Calu3 (cell line): ENCODE measurements around the gene CLDN14. TPM values are rescaled to one million over a fixed set of nuclear protein-coding genes. Genes with fewer than 3 reads are reported as not detected.

Experiments used
- BruUV-seq: library from RNA; stranded (reverse); fragments of 400-500 nt; replicated peaks from 2 replicates; lab custom pipeline; 2021; lab: Mats Ljungman, UMichigan
- CTCF ChIA-PET: fragments of 300-600 bp; sonication (Branson Sonifier 250); formaldehyde crosslinking; loops from one replicate; lab custom pipeline; 2022; ENCODE audit warnings: antibody characterized with exemption; lab: Charles Lee
- DNase-seq: peaks from one replicate; pipeline ENCODE4 v3.0.0; 2022
- H3K27ac Mint-ChIP-seq: one replicate; pipeline ENCODE4 v1.8.0; 2022; ENCODE audit warnings: mixed read lengths; ENCODE audit not compliant: unreplicated experiment
- H3K27me3 Mint-ChIP-seq: one replicate; pipeline ENCODE4 v1.8.0; 2022; ENCODE audit warnings: mixed read lengths; ENCODE audit not compliant: unreplicated experiment
- H3K36me3 Mint-ChIP-seq: one replicate; pipeline ENCODE4 v1.8.0; 2022; ENCODE audit warnings: mild to moderate bottlenecking, moderate library complexity, mixed read lengths; ENCODE audit not compliant: insufficient read depth, unreplicated experiment
- H3K4me1 Mint-ChIP-seq: one replicate; pipeline ENCODE4 v1.8.0; 2022; ENCODE audit warnings: mild to moderate bottlenecking, low read depth, mixed read lengths; ENCODE audit not compliant: unreplicated experiment
- H3K4me3 Mint-ChIP-seq: one replicate; pipeline ENCODE4 v1.8.0; 2022; ENCODE audit warnings: mild to moderate bottlenecking, low read depth, moderate library complexity, mixed read lengths; ENCODE audit not compliant: unreplicated experiment
- H3K9me3 Mint-ChIP-seq: one replicate; pipeline ENCODE4 v1.8.0; 2022; ENCODE audit warnings: low read depth, mixed read lengths; ENCODE audit not compliant: unreplicated experiment
- CTCF ChIP-seq: fragments of 200-600 bp; IDR thresholded peaks from one replicate; pipeline ENCODE4 v1.8.0; 2022; ENCODE audit warnings: antibody characterized with exemption; ENCODE audit not compliant: unreplicated experiment
- intact Hi-C: fragments of 100-400 bp; cut with micrococcal nuclease; formaldehyde crosslinking; loops from one replicate; pipeline ENCODE4 v1.10.0; 2022; ENCODE audit not compliant: unreplicated experiment
- total RNA-seq: library from RNA; stranded (reverse); gene quantifications from 2 replicates; pipeline ENCODE4 v1.2.3, GENCODE V29; 2022

Gene CLDN14
- total RNA-seq, 1 experiment from 2014 or later, result not detected

- intact Hi-C loops, result no loop called here
- CTCF ChIA-PET, result no interaction called here
- DNase-seq, result no peak
- no TSS peak for BruUV-seq
- Mint-ChIP-seq H3K4me1 (no peaks in the 10 kb centered on the region), H3K27ac (no peak overlapping the region), H3K9me3 (no peaks in the 10 kb centered on the region), H3K4me3 (no peak overlapping the region), H3K27me3 (no peaks in the 10 kb centered on the region), H3K36me3 (no peaks in the 10 kb centered on the region)
- no peak for TF ChIP-seq CTCF
Measured at GRCh38 chr21:36461277-36461917, 18.5 kb downstream of the CLDN14 start.

GRCh38 chr21:36460866-36461265 lies 19.1 kb downstream of the CLDN14 start:
- no peak overlapping the region for H3K4me3 Mint-ChIP-seq
- CTCF ChIA-PET, result no interaction called here
- H3K27ac Mint-ChIP-seq, result no peak overlapping the region
- no peaks in the 10 kb centered on the region for H3K36me3 Mint-ChIP-seq
- BruUV-seq, result no TSS peak
- no peak for DNase-seq
- no peaks in the 10 kb centered on the region for H3K9me3 Mint-ChIP-seq
- H3K4me1 Mint-ChIP-seq, result no peaks in the 10 kb centered on the region
- no peak for TF ChIP-seq CTCF
- H3K27me3 Mint-ChIP-seq, result no peaks in the 10 kb centered on the region
- intact Hi-C loops, result no loop called here

GRCh38 chr21:36459098-36459497 lies 20.8 kb downstream of the CLDN14 start:
- DNase-seq, result no peak
- intact Hi-C loops, result no loop called here
- TF ChIP-seq CTCF, result no peak
- peaks cover 8% of the 10 kb centered on the region for H3K4me1 Mint-ChIP-seq
- no peaks in the 10 kb centered on the region for H3K27me3 Mint-ChIP-seq
- no peak overlapping the region for H3K27ac Mint-ChIP-seq
- no TSS peak for BruUV-seq
- CTCF ChIA-PET, result no interaction called here
- H3K9me3 Mint-ChIP-seq, result no peaks in the 10 kb centered on the region
- no peak overlapping the region for H3K4me3 Mint-ChIP-seq
- H3K36me3 Mint-ChIP-seq, result no peaks in the 10 kb centered on the region

GRCh38 chr21:36456729-36457414 lies 23.1 kb downstream of the CLDN14 start:
- no peaks in the 10 kb centered on the region for H3K9me3 Mint-ChIP-seq
- H3K4me3 Mint-ChIP-seq, result no peak overlapping the region
- peaks cover 16% of the 10 kb centered on the region for H3K4me1 Mint-ChIP-seq
- H3K36me3 Mint-ChIP-seq, result peaks cover 4% of the 10 kb centered on the region
- H3K27me3 Mint-ChIP-seq, result no peaks in the 10 kb centered on the region
- no peak for TF ChIP-seq CTCF
- no TSS peak for BruUV-seq
- intact Hi-C loops, result no loop called here
- CTCF ChIA-PET, result no interaction called here
- no peak for DNase-seq
- no peak overlapping the region for H3K27ac Mint-ChIP-seq
